ENCODE measurements around the gene ABHD5.
A peak's percentile ranks its signal among the peaks of the same experiment; 100 is the strongest.

The ABHD5 gene

GRCh38 chr3:43686333-43686699 lies 4.4 kb upstream of the ABHD5 start:
- DNase-seq (ENCODE audit: low spot score) = no peak

- DNase-seq (ENCODE audit: low spot score) = no peak
Observed at GRCh38 chr3:43686700-43687498, 3.8 kb upstream of the ABHD5 start.

GRCh38 chr3:43687499-43687811 lies 3.3 kb upstream of the ABHD5 start:
- DNase-seq (ENCODE audit: low spot score) = no peak

GRCh38 chr3:43688245-43688650 lies 2.5 kb upstream of the ABHD5 start:
- DNase-seq (ENCODE audit: low spot score) = no peak

- no peak for DNase-seq (ENCODE audit: low spot score)
Observed at GRCh38 chr3:43689166-43689565, 1.6 kb upstream of the ABHD5 start.

GRCh38 chr3:43689766-43690399 lies 855 bp upstream of the ABHD5 start:
- no peak for DNase-seq (ENCODE audit: low spot score)

GRCh38 chr3:43691120-43691995 lies 620 bp downstream of the ABHD5 start:
- DNase-seq (ENCODE audit: low spot score) = peak; percentile 19

- DNase-seq (ENCODE audit: low spot score) = no peak
Observed at GRCh38 chr3:43692085-43692855, 1.5 kb downstream of the ABHD5 start.

GRCh38 chr3:43692971-43693370 lies 2.2 kb downstream of the ABHD5 start:
- DNase-seq (ENCODE audit: low spot score) = no peak

GRCh38 chr3:43693594-43693993 lies 2.9 kb downstream of the ABHD5 start:
- peak; percentile 6 for DNase-seq (ENCODE audit: low spot score)

- DNase-seq (ENCODE audit: low spot score) = peak; percentile 26
Observed at GRCh38 chr3:43695443-43695842, 4.7 kb downstream of the ABHD5 start.

GRCh38 chr3:43695863-43696262 lies 5.1 kb downstream of the ABHD5 start:
- no peak for DNase-seq (ENCODE audit: low spot score)

- no peak for DNase-seq (ENCODE audit: low spot score)
Observed at GRCh38 chr3:43696441-43696840, 5.7 kb downstream of the ABHD5 start.

GRCh38 chr3:43696881-43697280 lies 6.1 kb downstream of the ABHD5 start:
- no peak for DNase-seq (ENCODE audit: low spot score)

GRCh38 chr3:43699864-43700263 lies 9.1 kb downstream of the ABHD5 start:
- DNase-seq (ENCODE audit: low spot score) = peak; percentile 6

- DNase-seq (ENCODE audit: low spot score) = no peak
Observed at GRCh38 chr3:43704697-43705096, 14.0 kb downstream of the ABHD5 start.

- no peak for DNase-seq (ENCODE audit: low spot score)
Observed at GRCh38 chr3:43706342-43706741, 15.6 kb downstream of the ABHD5 start.

GRCh38 chr3:43707266-43707665 lies 16.5 kb downstream of the ABHD5 start:
- DNase-seq (ENCODE audit: low spot score) = no peak

GRCh38 chr3:43707998-43708397 lies 17.3 kb downstream of the ABHD5 start:
- DNase-seq (ENCODE audit: low spot score) = peak; percentile 85

- peak; percentile 33 for DNase-seq (ENCODE audit: low spot score)
Observed at GRCh38 chr3:43709022-43709421, 18.3 kb downstream of the ABHD5 start.

GRCh38 chr3:43710607-43711006 lies 19.9 kb downstream of the ABHD5 start:
- no peak for DNase-seq (ENCODE audit: low spot score)

- DNase-seq (ENCODE audit: low spot score) = no peak
Observed at GRCh38 chr3:43718296-43718695, 27.6 kb downstream of the ABHD5 start.
